ENCODE measurements around the gene RNF213.

RNF213 gene

GRCh38 chr17:80260791-80261158 is at the start of gene RNF213:
TSS of gene RNF213 (plus strand) at chr17:80260852. CDS start at chr17:80263682, 2,830 bp downstream.
- no peak for FAIRE-seq

GRCh38 chr17:80212109-80212508 is 48.5 kb upstream of the RNF213 start:
- no peak for FAIRE-seq

GRCh38 chr17:80212511-80212910 is 48.1 kb upstream of the RNF213 start:
- no peak for FAIRE-seq

GRCh38 chr17:80212962-80213642 is 47.5 kb upstream of the RNF213 start:
- no peak for FAIRE-seq

GRCh38 chr17:80213643-80213975 is 47.0 kb upstream of the RNF213 start:
- FAIRE-seq: no peak

GRCh38 chr17:80214012-80214877 is 46.4 kb upstream of the RNF213 start:
- no peak for FAIRE-seq

- no peak for FAIRE-seq
These were observed 45.8 kb upstream of the RNF213 start for GRCh38 chr17:80214878-80215210.

- FAIRE-seq: no peak
These were observed 43.9 kb upstream of the RNF213 start for GRCh38 chr17:80216473-80217456.

GRCh38 chr17:80217703-80218362 is 42.8 kb upstream of the RNF213 start:
- FAIRE-seq: no peak

GRCh38 chr17:80218391-80218790 is 42.3 kb upstream of the RNF213 start:
- FAIRE-seq: no peak

GRCh38 chr17:80219013-80219762 is 41.5 kb upstream of the RNF213 start:
- FAIRE-seq: no peak

- FAIRE-seq: no peak
These were observed 40.9 kb upstream of the RNF213 start for GRCh38 chr17:80219763-80220053.

- no peak for FAIRE-seq
These were observed 40.5 kb upstream of the RNF213 start, which contains the start of the genes SGSH and SLC26A11 for GRCh38 chr17:80220054-80220735. TSS of gene SGSH (minus strand) at chr17:80220333. CDS start at chr17:80220313, 20 bp downstream. TSS of gene SLC26A11 (plus strand) at chr17:80220427. CDS start at chr17:80221561, 1,134 bp downstream.

- FAIRE-seq: no peak
These were observed 39.9 kb upstream of the RNF213 start for GRCh38 chr17:80220736-80221215.

- FAIRE-seq: no peak
These were observed 39.1 kb upstream of the RNF213 start for GRCh38 chr17:80221351-80222105.

GRCh38 chr17:80222376-80223141 is 38.1 kb upstream of the RNF213 start:
- FAIRE-seq: no peak

GRCh38 chr17:80223142-80223815 is 37.4 kb upstream of the RNF213 start:
- FAIRE-seq: no peak

- FAIRE-seq: no peak
These were observed 36.7 kb upstream of the RNF213 start for GRCh38 chr17:80223838-80224497.

All from G401.6 (cell line).